Measurements from ENCODE around the gene TRIM52. TPM values are rescaled to one million over a fixed set of nuclear protein-coding genes. Genes with fewer than 3 reads are reported as not detected.
A peak's percentile ranks its signal among the peaks of the same experiment; 100 is the strongest.

The TRIM52 gene
- total and polyA plus RNA-seq, 9 of the 15 experiments (the other 6 are each of a cell fraction or from before 2014, with no cell fraction given), result 3.3 to 21.9 (median 13.5) TPM

DNA sequence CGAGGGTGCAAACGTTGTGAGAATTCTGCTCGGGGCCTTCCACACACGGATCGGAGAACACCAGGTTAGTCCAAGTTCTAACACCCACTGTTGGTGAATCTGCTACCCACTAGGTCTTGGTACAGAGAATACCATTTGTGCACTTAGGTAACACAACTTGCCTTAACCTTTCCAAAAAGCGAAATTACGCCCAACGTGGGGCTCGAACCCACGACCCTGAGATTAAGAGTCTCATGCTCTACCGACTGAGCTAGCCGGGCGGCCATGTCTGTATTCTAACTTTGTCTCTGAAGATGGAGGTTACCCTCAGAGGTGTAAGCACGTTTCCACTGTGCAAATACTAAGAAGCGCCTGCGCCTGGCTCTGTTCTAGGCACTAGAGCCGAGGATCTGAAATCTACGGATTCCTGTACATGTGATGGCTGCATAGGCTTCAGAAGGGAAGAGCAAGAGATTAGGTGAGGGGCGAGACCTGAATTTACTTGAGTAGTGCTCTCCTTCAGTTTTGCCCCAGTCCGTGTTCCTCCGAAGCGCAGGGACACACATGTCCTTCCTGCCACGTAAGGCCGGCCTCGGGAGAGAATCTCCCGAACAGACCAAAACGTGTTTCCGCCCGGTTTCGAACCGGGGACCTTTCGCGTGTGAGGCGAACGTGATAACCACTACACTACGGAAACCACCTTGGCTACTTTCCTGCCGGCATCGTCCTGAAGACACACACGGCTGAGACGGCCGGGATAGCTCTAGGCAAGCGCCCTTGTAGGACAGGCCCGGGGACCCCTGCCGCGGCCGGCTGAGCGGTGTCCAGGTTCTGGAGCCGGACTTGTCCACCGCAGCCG lies 38.9 kb downstream of the TRIM52 start (continued):
- TF ChIP-seq ETV5 (CRISPR knock-in tag; IDR thresholded peaks at IDR 0.05; ENCODE audit: low read depth) (peak; percentile 57; the same call in 1 of the 2 replicates), ARHGAP35 (IDR thresholded peaks at IDR 0.05; ENCODE audit: partially characterized antibody) (no peak), FOXA3 (CRISPR knock-in tag; conservative IDR thresholded peaks at IDR 0.05 in 1 of 2, IDR thresholded peaks at IDR 0.05 in 1 of 2) (peak; percentile 90 to 94), BRD4 (IDR thresholded peaks at IDR 0.05) (peak; percentile 97), NRF1 (conservative IDR thresholded peaks at IDR 0.05 in 1 of 2, IDR thresholded peaks at IDR 0.05 in 1 of 2) (peak; percentile 91 to 93), ZNF778 (CRISPR knock-in tag; IDR thresholded peaks at IDR 0.05) (no peak), SAFB (IDR thresholded peaks at IDR 0.05; ENCODE audit: borderline replicate concordance, low read depth, low read length) (peak; percentile 35; the same call in 1 of the 2 replicates)
- TF ChIP-seq, protein P1, sequence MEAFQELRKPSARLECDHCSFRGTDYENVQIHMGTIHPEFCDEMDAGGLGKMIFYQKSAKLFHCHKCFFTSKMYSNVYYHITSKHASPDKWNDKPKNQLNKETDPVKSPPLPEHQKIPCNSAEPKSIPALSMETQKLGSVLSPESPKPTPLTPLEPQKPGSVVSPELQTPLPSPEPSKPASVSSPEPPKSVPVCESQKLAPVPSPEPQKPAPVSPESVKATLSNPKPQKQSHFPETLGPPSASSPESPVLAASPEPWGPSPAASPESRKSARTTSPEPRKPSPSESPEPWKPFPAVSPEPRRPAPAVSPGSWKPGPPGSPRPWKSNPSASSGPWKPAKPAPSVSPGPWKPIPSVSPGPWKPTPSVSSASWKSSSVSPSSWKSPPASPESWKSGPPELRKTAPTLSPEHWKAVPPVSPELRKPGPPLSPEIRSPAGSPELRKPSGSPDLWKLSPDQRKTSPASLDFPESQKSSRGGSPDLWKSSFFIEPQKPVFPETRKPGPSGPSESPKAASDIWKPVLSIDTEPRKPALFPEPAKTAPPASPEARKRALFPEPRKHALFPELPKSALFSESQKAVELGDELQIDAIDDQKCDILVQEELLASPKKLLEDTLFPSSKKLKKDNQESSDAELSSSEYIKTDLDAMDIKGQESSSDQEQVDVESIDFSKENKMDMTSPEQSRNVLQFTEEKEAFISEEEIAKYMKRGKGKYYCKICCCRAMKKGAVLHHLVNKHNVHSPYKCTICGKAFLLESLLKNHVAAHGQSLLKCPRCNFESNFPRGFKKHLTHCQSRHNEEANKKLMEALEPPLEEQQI (IDR thresholded peaks at IDR 0.05), result 0 out of 2 replicates have a peak, but pooled peaks have one; percentile 78
- TF ChIP-seq, protein P2, sequence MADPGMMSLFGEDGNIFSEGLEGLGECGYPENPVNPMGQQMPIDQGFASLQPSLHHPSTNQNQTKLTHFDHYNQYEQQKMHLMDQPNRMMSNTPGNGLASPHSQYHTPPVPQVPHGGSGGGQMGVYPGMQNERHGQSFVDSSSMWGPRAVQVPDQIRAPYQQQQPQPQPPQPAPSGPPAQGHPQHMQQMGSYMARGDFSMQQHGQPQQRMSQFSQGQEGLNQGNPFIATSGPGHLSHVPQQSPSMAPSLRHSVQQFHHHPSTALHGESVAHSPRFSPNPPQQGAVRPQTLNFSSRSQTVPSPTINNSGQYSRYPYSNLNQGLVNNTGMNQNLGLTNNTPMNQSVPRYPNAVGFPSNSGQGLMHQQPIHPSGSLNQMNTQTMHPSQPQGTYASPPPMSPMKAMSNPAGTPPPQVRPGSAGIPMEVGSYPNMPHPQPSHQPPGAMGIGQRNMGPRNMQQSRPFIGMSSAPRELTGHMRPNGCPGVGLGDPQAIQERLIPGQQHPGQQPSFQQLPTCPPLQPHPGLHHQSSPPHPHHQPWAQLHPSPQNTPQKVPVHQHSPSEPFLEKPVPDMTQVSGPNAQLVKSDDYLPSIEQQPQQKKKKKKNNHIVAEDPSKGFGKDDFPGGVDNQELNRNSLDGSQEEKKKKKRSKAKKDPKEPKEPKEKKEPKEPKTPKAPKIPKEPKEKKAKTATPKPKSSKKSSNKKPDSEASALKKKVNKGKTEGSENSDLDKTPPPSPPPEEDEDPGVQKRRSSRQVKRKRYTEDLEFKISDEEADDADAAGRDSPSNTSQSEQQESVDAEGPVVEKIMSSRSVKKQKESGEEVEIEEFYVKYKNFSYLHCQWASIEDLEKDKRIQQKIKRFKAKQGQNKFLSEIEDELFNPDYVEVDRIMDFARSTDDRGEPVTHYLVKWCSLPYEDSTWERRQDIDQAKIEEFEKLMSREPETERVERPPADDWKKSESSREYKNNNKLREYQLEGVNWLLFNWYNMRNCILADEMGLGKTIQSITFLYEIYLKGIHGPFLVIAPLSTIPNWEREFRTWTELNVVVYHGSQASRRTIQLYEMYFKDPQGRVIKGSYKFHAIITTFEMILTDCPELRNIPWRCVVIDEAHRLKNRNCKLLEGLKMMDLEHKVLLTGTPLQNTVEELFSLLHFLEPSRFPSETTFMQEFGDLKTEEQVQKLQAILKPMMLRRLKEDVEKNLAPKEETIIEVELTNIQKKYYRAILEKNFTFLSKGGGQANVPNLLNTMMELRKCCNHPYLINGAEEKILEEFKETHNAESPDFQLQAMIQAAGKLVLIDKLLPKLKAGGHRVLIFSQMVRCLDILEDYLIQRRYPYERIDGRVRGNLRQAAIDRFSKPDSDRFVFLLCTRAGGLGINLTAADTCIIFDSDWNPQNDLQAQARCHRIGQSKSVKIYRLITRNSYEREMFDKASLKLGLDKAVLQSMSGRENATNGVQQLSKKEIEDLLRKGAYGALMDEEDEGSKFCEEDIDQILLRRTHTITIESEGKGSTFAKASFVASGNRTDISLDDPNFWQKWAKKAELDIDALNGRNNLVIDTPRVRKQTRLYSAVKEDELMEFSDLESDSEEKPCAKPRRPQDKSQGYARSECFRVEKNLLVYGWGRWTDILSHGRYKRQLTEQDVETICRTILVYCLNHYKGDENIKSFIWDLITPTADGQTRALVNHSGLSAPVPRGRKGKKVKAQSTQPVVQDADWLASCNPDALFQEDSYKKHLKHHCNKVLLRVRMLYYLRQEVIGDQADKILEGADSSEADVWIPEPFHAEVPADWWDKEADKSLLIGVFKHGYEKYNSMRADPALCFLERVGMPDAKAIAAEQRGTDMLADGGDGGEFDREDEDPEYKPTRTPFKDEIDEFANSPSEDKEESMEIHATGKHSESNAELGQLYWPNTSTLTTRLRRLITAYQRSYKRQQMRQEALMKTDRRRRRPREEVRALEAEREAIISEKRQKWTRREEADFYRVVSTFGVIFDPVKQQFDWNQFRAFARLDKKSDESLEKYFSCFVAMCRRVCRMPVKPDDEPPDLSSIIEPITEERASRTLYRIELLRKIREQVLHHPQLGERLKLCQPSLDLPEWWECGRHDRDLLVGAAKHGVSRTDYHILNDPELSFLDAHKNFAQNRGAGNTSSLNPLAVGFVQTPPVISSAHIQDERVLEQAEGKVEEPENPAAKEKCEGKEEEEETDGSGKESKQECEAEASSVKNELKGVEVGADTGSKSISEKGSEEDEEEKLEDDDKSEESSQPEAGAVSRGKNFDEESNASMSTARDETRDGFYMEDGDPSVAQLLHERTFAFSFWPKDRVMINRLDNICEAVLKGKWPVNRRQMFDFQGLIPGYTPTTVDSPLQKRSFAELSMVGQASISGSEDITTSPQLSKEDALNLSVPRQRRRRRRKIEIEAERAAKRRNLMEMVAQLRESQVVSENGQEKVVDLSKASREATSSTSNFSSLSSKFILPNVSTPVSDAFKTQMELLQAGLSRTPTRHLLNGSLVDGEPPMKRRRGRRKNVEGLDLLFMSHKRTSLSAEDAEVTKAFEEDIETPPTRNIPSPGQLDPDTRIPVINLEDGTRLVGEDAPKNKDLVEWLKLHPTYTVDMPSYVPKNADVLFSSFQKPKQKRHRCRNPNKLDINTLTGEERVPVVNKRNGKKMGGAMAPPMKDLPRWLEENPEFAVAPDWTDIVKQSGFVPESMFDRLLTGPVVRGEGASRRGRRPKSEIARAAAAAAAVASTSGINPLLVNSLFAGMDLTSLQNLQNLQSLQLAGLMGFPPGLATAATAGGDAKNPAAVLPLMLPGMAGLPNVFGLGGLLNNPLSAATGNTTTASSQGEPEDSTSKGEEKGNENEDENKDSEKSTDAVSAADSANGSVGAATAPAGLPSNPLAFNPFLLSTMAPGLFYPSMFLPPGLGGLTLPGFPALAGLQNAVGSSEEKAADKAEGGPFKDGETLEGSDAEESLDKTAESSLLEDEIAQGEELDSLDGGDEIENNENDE (IDR thresholded peaks at IDR 0.05; ENCODE audit: low read depth, low read length), result no peak
- TF ChIP-seq, protein P3, sequence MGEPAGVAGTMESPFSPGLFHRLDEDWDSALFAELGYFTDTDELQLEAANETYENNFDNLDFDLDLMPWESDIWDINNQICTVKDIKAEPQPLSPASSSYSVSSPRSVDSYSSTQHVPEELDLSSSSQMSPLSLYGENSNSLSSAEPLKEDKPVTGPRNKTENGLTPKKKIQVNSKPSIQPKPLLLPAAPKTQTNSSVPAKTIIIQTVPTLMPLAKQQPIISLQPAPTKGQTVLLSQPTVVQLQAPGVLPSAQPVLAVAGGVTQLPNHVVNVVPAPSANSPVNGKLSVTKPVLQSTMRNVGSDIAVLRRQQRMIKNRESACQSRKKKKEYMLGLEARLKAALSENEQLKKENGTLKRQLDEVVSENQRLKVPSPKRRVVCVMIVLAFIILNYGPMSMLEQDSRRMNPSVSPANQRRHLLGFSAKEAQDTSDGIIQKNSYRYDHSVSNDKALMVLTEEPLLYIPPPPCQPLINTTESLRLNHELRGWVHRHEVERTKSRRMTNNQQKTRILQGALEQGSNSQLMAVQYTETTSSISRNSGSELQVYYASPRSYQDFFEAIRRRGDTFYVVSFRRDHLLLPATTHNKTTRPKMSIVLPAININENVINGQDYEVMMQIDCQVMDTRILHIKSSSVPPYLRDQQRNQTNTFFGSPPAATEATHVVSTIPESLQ (CRISPR knock-in tag; IDR thresholded peaks at IDR 0.05), result peak; percentile 90
